Endodermal cell (in vitro differentiated cells): ENCODE results near the gene PMCH. TPM values are rescaled to one million over a fixed set of nuclear protein-coding genes. Genes with fewer than 3 reads are reported as not detected.
"Not testable (repeated sequence)": the region's sequence is repeated elsewhere in the genome, so short reads cannot be mapped to it uniquely, and the experiment has no call there.

Source experiments
- DNase-seq: peaks from one replicate; pipeline ENCODE4 v3.0.0-alpha.2; 2017
- H3K27ac ChIP-seq: 2 replicates; pipeline ENCODE4 v1.5.1; 2013; ENCODE audit warnings: mild to moderate bottlenecking, low read depth, low read length, moderate library complexity
- H3K27me3 ChIP-seq: 2 replicates; pipeline ENCODE4 v1.6.1; 2013; ENCODE audit warnings: mild to moderate bottlenecking, low read length, moderate library complexity; ENCODE audit not compliant: insufficient read depth, control insufficient read depth, poor library complexity, severe bottlenecking
- H3K36me3 ChIP-seq: 2 replicates; pipeline ENCODE4 v1.7.0; 2013; ENCODE audit warnings: mild to moderate bottlenecking, low read length, moderate library complexity; ENCODE audit not compliant: control insufficient read depth, insufficient read depth
- H3K4me1 ChIP-seq: one replicate; pipeline ENCODE4 v1.7.0; 2013; ENCODE audit warnings: low read length; ENCODE audit not compliant: control insufficient read depth, insufficient read depth
- H3K4me3 ChIP-seq: 2 replicates; pipeline ENCODE4 v1.5.1; 2013; ENCODE audit warnings: mild to moderate bottlenecking, low read length, moderate library complexity
- H3K9ac ChIP-seq: 2 replicates; pipeline ENCODE4 v1.6.1; 2013; ENCODE audit warnings: mild to moderate bottlenecking, low read length, moderate library complexity; ENCODE audit not compliant: poor library complexity, severe bottlenecking; ENCODE audit errors: extremely low read depth
- H3K9me3 ChIP-seq: 2 replicates; pipeline ENCODE4 v1.6.1; 2013; ENCODE audit warnings: mild to moderate bottlenecking, low read length, moderate library complexity; ENCODE audit not compliant: control insufficient read depth
- H3K27ac Mint-ChIP-seq: 2 replicates; pipeline ENCODE4 v1.8.0; 2020; ENCODE audit warnings: mixed read lengths
- H3K27me3 Mint-ChIP-seq: 2 replicates; pipeline ENCODE4 v1.8.0; 2021; ENCODE audit warnings: mild to moderate bottlenecking, mixed read lengths; ENCODE audit not compliant: insufficient read depth
- H3K36me3 Mint-ChIP-seq: 2 replicates; pipeline ENCODE4 v1.8.0; 2020; ENCODE audit warnings: low read depth, mixed read lengths
- H3K4me1 Mint-ChIP-seq: 2 replicates; pipeline ENCODE4 v1.8.0; 2020; ENCODE audit warnings: mixed read lengths
- H3K4me3 Mint-ChIP-seq: 2 replicates; pipeline ENCODE4 v1.8.0; 2020; ENCODE audit warnings: mild to moderate bottlenecking, moderate library complexity, mixed read lengths
- H3K9me3 Mint-ChIP-seq: 2 replicates; pipeline ENCODE4 v1.8.0; 2020; ENCODE audit warnings: mild to moderate bottlenecking, mixed read lengths
- CTCF ChIP-seq: fragments of 200-600 bp; sonication (generic); conservative IDR thresholded peaks from 2 replicates; pipeline ENCODE4 v1.5.0; 2021; ENCODE audit warnings: antibody characterized with exemption, mild to moderate bottlenecking
- WGBS, 2 experiments: methylation state at CpG; one replicate each; pipeline versions ENCODE4 v1.1.5 to v1.1.7; 2013; ENCODE audit warnings: missing lambda C conversion rate in 2 of 2, mixed read lengths in 1 of 2; ENCODE audit not compliant: insufficient coverage in 1 of 2, insufficient read length in 1 of 2; 5-methylcytosine and 5-hydroxymethylcytosine counted together
- long read RNA-seq, 4 experiments: library from polyadenylated mRNA in 2 of 4; library from RNA in 1 of 4; library from capped mRNA in 1 of 4; stranded (forward) in 3 of 4; unstranded in 1 of 4; transcript quantifications; one replicate each; pipeline ENCODE4 v2.0.0, GENCODE V29; 2020 to 2021; ENCODE audit warnings: inconsistent platforms in 1 of 4
- polyA plus RNA-seq, 2 experiments: library from polyadenylated mRNA; stranded (reverse); fragments of 50-300 nt; gene quantifications; one replicate each; pipeline ENCODE4 v1.2.3, GENCODE V29; 2013
- total RNA-seq, 2 donors: library from RNA; stranded (reverse); fragmentation: NEBNext Ultra II Directional in 1 of 2; extraction: Animal tissue kit (Norgen Biotek cat#: 25700) in 1 of 2; gene quantifications; 2 replicates in 1 of 2; 3 replicates in 1 of 2; pipeline ENCODE4 v1.2.1, GENCODE V29; 2021

Gene PMCH
- not detected for total RNA-seq
- polyA plus RNA-seq (2013, experiment 1 of 2) = not detected
- polyA plus RNA-seq (2013, experiment 2 of 2) = not detected
- long read RNA-seq, experiment 1 = 0 reads
- long read RNA-seq, experiment 2 = 0 reads
- long read RNA-seq, experiment 3 = 0 reads
- long read RNA-seq, experiment 4 = 0 reads

GRCh38 chr12:102197789-102198188, at the start of gene PMCH:
Gene PMCH (minus strand): TSS chr12:102197833. CDS start chr12:102197770, 63 bp downstream.
- no peaks in the 10 kb centered on the region for H3K9me3 ChIP-seq
- H3K4me1 ChIP-seq = no peaks in the 10 kb centered on the region
- no peaks in the 10 kb centered on the region for H3K36me3 ChIP-seq
- H3K4me1 Mint-ChIP-seq = peaks cover 11% of the 10 kb centered on the region
- no peak within 1 kb of the TSS for H3K9ac ChIP-seq
- no peak within 1 kb of the TSS for H3K4me3 Mint-ChIP-seq
- no peaks in the 10 kb centered on the region for H3K27me3 ChIP-seq
- no peaks in the 10 kb centered on the region for H3K9me3 Mint-ChIP-seq
- no CpG with 5 or more reads among the region's 1 CpG for WGBS, 2 experiments
- H3K36me3 Mint-ChIP-seq = no peaks in the 10 kb centered on the region
- no peak within 1 kb of the TSS for H3K4me3 ChIP-seq
- TF ChIP-seq CTCF = no peak
- no peak within 1 kb of the TSS for H3K27ac ChIP-seq
- DNase-seq = no peak
- H3K27ac Mint-ChIP-seq = no peak within 1 kb of the TSS
- H3K27me3 Mint-ChIP-seq = no peaks in the 10 kb centered on the region

- H3K36me3 Mint-ChIP-seq, DNase-seq, H3K27ac Mint-ChIP-seq, H3K4me1 ChIP-seq, H3K27me3 Mint-ChIP-seq, H3K27me3 ChIP-seq, H3K9me3 ChIP-seq, H3K4me3 ChIP-seq, H3K9ac ChIP-seq, H3K4me3 Mint-ChIP-seq, H3K27ac ChIP-seq, H3K36me3 ChIP-seq, H3K4me1 Mint-ChIP-seq: not testable (repeated sequence)
- WGBS, 2 experiments = 98 to 100% methylated on average over 1 to 2 of the region's 2 CpGs
- peaks cover 24% of the 10 kb centered on the region for H3K9me3 Mint-ChIP-seq
Measured at GRCh38 chr12:102240859-102241258, 43.2 kb upstream of the PMCH start.

GRCh38 chr12:102234599-102234998, 37.0 kb upstream of the PMCH start:
- 91% methylated on average over 2 of the region's 2 CpGs for WGBS, 2 experiments
- H3K4me3 Mint-ChIP-seq = no peak overlapping the region
- peaks cover 3% of the 10 kb centered on the region for H3K9me3 Mint-ChIP-seq
- no peak for TF ChIP-seq CTCF
- H3K4me3 ChIP-seq = no peak overlapping the region
- H3K4me1 ChIP-seq = no peaks in the 10 kb centered on the region
- no peak overlapping the region for H3K27ac ChIP-seq
- no peaks in the 10 kb centered on the region for H3K9me3 ChIP-seq
- H3K36me3 Mint-ChIP-seq = no peaks in the 10 kb centered on the region
- H3K27me3 Mint-ChIP-seq = no peaks in the 10 kb centered on the region
- H3K27me3 ChIP-seq = no peaks in the 10 kb centered on the region
- no peak for DNase-seq
- H3K4me1 Mint-ChIP-seq = peaks cover 9% of the 10 kb centered on the region
- no peaks in the 10 kb centered on the region for H3K36me3 ChIP-seq
- H3K9ac ChIP-seq = no peak overlapping the region
- H3K27ac Mint-ChIP-seq = no peak overlapping the region

GRCh38 chr12:102232446-102232845, 34.8 kb upstream of the PMCH start:
- no peak overlapping the region for H3K4me3 ChIP-seq
- peaks cover 9% of the 10 kb centered on the region for H3K4me1 Mint-ChIP-seq
- 95 to 100% methylated on average over 1 of the region's 1 CpG for WGBS, 2 experiments
- H3K27me3 ChIP-seq = no peaks in the 10 kb centered on the region
- no peak overlapping the region for H3K27ac ChIP-seq
- H3K27me3 Mint-ChIP-seq = peaks cover 3% of the 10 kb centered on the region
- DNase-seq = no peak
- no peaks in the 10 kb centered on the region for H3K36me3 Mint-ChIP-seq
- H3K9me3 Mint-ChIP-seq = no peaks in the 10 kb centered on the region
- TF ChIP-seq CTCF = no peak
- no peaks in the 10 kb centered on the region for H3K36me3 ChIP-seq
- no peak overlapping the region for H3K4me3 Mint-ChIP-seq
- H3K4me1 ChIP-seq = no peaks in the 10 kb centered on the region
- no peak overlapping the region for H3K9ac ChIP-seq
- no peaks in the 10 kb centered on the region for H3K9me3 ChIP-seq
- H3K27ac Mint-ChIP-seq = no peak overlapping the region
